Measurements from ENCODE around the gene HMOX1.

DNA sequence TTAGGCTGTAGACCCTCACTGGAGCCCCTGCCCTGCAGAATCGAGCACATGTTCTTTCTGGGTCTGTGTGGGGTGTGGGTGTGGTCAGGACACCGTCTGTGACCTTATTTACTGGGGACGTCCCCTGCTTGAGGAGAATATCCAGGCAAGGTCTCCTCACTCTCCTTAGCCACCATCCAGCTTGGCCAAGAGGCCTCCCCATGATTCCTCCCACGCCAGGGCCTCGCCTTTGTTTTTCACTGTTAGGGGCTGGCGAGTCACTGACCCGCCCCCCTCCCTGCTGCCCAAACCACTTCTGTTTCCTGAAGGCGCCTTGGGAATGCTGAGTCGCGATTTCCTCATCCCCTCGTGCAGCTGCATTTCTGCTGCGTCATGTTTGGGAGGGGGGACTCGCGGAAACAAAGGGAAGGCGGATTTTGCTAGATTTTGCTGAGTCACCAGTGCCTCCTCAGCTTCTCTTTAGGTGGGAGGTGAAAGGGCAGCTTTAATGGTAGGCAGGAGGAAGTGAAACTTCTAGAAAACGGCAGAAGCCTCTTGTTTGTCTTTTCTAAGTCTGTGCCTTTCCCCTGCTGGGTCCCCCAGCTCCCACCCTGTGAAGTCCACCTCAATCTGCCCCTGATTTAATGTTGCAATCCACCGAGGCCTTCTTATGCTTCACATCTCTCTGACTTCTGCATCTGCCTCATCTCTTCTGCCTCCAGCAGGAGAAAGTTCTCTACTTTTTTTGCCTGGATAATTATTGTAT lies 4.0 kb upstream of the HMOX1 start:
- TF ChIP-seq, protein P1, sequence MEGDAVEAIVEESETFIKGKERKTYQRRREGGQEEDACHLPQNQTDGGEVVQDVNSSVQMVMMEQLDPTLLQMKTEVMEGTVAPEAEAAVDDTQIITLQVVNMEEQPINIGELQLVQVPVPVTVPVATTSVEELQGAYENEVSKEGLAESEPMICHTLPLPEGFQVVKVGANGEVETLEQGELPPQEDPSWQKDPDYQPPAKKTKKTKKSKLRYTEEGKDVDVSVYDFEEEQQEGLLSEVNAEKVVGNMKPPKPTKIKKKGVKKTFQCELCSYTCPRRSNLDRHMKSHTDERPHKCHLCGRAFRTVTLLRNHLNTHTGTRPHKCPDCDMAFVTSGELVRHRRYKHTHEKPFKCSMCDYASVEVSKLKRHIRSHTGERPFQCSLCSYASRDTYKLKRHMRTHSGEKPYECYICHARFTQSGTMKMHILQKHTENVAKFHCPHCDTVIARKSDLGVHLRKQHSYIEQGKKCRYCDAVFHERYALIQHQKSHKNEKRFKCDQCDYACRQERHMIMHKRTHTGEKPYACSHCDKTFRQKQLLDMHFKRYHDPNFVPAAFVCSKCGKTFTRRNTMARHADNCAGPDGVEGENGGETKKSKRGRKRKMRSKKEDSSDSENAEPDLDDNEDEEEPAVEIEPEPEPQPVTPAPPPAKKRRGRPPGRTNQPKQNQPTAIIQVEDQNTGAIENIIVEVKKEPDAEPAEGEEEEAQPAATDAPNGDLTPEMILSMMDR (conservative IDR thresholded peaks at IDR 0.05; ENCODE audit: low read length): no peak
- TF ChIP-seq EZH2phosphoT487 (IDR thresholded peaks at IDR 0.05; ENCODE audit: borderline replicate concordance): no peak

Measured in Loucy (cell line).